Epithelial cell of prostate (primary cell): Measurements from ENCODE around the gene LRRC49.
"Not testable (repeated sequence)": the region's sequence is repeated elsewhere in the genome, so short reads cannot be mapped to it uniquely, and the experiment has no call there.

Source experiments
- DNase-seq: peaks from one replicate; pipeline ENCODE4 v3.0.0-alpha.2; 2011; ENCODE audit warnings: low read depth, low spot score
- H3K27ac ChIP-seq: fragments of 450-650 bp; 2 replicates; pipeline ENCODE4 v1.5.1; 2017; ENCODE audit warnings: mild to moderate bottlenecking

The LRRC49 gene

GRCh38 chr15:70916531-70916930 is 23.9 kb downstream of the LRRC49 start:
- DNase-seq, result no peak
- H3K27ac ChIP-seq, result no peak overlapping the region

GRCh38 chr15:70917955-70918354 is 25.3 kb downstream of the LRRC49 start:
- DNase-seq, result no peak
- H3K27ac ChIP-seq, result no peak overlapping the region

GRCh38 chr15:70920981-70921696 is 28.5 kb downstream of the LRRC49 start:
- H3K27ac ChIP-seq, result no peak overlapping the region
- DNase-seq, result no peak

GRCh38 chr15:70922119-70922518 is 29.5 kb downstream of the LRRC49 start:
- DNase-seq, result no peak
- no peak overlapping the region for H3K27ac ChIP-seq

GRCh38 chr15:70923311-70924080 is 30.9 kb downstream of the LRRC49 start:
- no peak overlapping the region for H3K27ac ChIP-seq
- no peak for DNase-seq

GRCh38 chr15:70926914-70927313 is 34.3 kb downstream of the LRRC49 start:
- not testable (repeated sequence) for H3K27ac ChIP-seq, DNase-seq

GRCh38 chr15:70931821-70932220 is 39.2 kb downstream of the LRRC49 start:
- H3K27ac ChIP-seq, result no peak overlapping the region

GRCh38 chr15:70932397-70932796 is 39.8 kb downstream of the LRRC49 start:
- no peak for DNase-seq
- H3K27ac ChIP-seq, result no peak overlapping the region

More at GRCh38 chr15:70931821-70932220, 39.2 kb downstream of the LRRC49 start:
- no peak for DNase-seq

- DNase-seq, result no peak
These were observed 40.8 kb downstream of the LRRC49 start for GRCh38 chr15:70933411-70933810.

GRCh38 chr15:70935631-70936030 is 43.0 kb downstream of the LRRC49 start:
- H3K27ac ChIP-seq, result no peak overlapping the region
- DNase-seq, result no peak

More at GRCh38 chr15:70933411-70933810, 40.8 kb downstream of the LRRC49 start:
- H3K27ac ChIP-seq, result no peak overlapping the region

GRCh38 chr15:70936326-70936725 is 43.7 kb downstream of the LRRC49 start:
- no peak for DNase-seq
- H3K27ac ChIP-seq, result no peak overlapping the region

GRCh38 chr15:70943285-70943684 is 50.7 kb downstream of the LRRC49 start:
- not testable (repeated sequence) for H3K27ac ChIP-seq, DNase-seq

- H3K27ac ChIP-seq, result no peak overlapping the region
- no peak for DNase-seq
These were observed 55.0 kb downstream of the LRRC49 start for GRCh38 chr15:70947351-70948335.

- no peak for DNase-seq
- no peak overlapping the region for H3K27ac ChIP-seq
These were observed 58.3 kb downstream of the LRRC49 start for GRCh38 chr15:70950953-70951352.

GRCh38 chr15:70954171-70954570 is 61.5 kb downstream of the LRRC49 start:
- no peak for DNase-seq
- H3K27ac ChIP-seq, result no peak overlapping the region

GRCh38 chr15:70954733-70955132 is 62.1 kb downstream of the LRRC49 start:
- no peak overlapping the region for H3K27ac ChIP-seq
- DNase-seq, result no peak

- no peak overlapping the region for H3K27ac ChIP-seq
- no peak for DNase-seq
These were observed 62.5 kb downstream of the LRRC49 start for GRCh38 chr15:70955151-70955550.

GRCh38 chr15:70956201-70956995 is 63.8 kb downstream of the LRRC49 start:
- DNase-seq, result no peak
- H3K27ac ChIP-seq, result no peak overlapping the region

GRCh38 chr15:70962084-70962483 is 69.5 kb downstream of the LRRC49 start:
- no peak overlapping the region for H3K27ac ChIP-seq
- no peak for DNase-seq

GRCh38 chr15:70963199-70963598 is 70.6 kb downstream of the LRRC49 start:
- DNase-seq, result no peak
- H3K27ac ChIP-seq, result no peak overlapping the region
